Measurements from ENCODE around the gene LDAH. TPM values are rescaled to one million over a fixed set of nuclear protein-coding genes. Genes with fewer than 3 reads are reported as not detected.

LDAH gene
- total and polyA plus RNA-seq, 2 experiments from 2014 or later: 12.1 to 37.5 TPM

GRCh38 chr2:20829861-20830260, 7.0 kb upstream of the LDAH start:
- no peaks in the 10 kb centered on the region for H4K20me1 ChIP-seq (replicated peaks; ENCODE audit: insufficient read depth)
- Mint-ChIP-seq H3K9me3 (peaks cover 9% of the 10 kb centered on the region), H3K4me1 (no peaks in the 10 kb centered on the region), H3K27me3 (ENCODE audit: insufficient read depth, low read depth, poor library complexity) (peaks cover 2% of the 10 kb centered on the region), H3K4me3 (no peak overlapping the region), H3K27ac (no peak overlapping the region), H3K36me3 (ENCODE audit: low read depth) (no peaks in the 10 kb centered on the region)
- 0 out of 2 replicates have a peak, but pooled peaks cover 3% of the 10 kb centered on the region for H3K27me3 ChIP-seq (ENCODE audit: insufficient read depth)
- H3K27ac ChIP-seq (ENCODE audit: low read depth): no peak overlapping the region
- no peaks in the 10 kb centered on the region for H3K79me2 ChIP-seq (replicated peaks; ENCODE audit: insufficient read depth)
- no peaks in the 10 kb centered on the region for H3K9me2 ChIP-seq (ENCODE audit: insufficient read depth)
- TF ChIP-seq REST (IDR thresholded peaks at IDR 0.05; ENCODE audit: unreplicated experiment): no peak
- TF ChIP-seq POLR2AphosphoS5 (IDR thresholded peaks at IDR 0.05; ENCODE audit: low read depth): no peak
- no peak for TF ChIP-seq ZNF462 (CRISPR knock-in tag; IDR thresholded peaks at IDR 0.05)
- TF ChIP-seq ZNF114 (CRISPR knock-in tag; IDR thresholded peaks at IDR 0.05): no peak
- no peak for TF ChIP-seq STAT1 (IDR thresholded peaks at IDR 0.05; ENCODE audit: unreplicated experiment)
- TF ChIP-seq JUNB (IDR thresholded peaks at IDR 0.05; ENCODE audit: unreplicated experiment): no peak
- no peak for TF ChIP-seq NANOG (IDR thresholded peaks at IDR 0.05; ENCODE audit: borderline replicate concordance)
- no peak for TF ChIP-seq ETS1 (IDR thresholded peaks at IDR 0.05)
- TF ChIP-seq CTCF (conservative IDR thresholded peaks at IDR 0.05; ENCODE audit: low read depth in 2 of 2): no peak
- no peak for TF ChIP-seq EZH2 (IDR thresholded peaks at IDR 0.05; ENCODE audit: low read depth, unreplicated experiment)
- no peak for TF ChIP-seq CREB1 (CRISPR knock-in tag; IDR thresholded peaks at IDR 0.05; ENCODE audit: low read depth)
- no peak for TF ChIP-seq ZNF331 (CRISPR knock-in tag; IDR thresholded peaks at IDR 0.05; ENCODE audit: low read depth)
- TF ChIP-seq EZH2phosphoT487 (IDR thresholded peaks at IDR 0.05; ENCODE audit: unreplicated experiment): no peak
- no peak overlapping the region for H3K4me2 ChIP-seq
- H3F3A ChIP-seq (replicated peaks; ENCODE audit: low read depth): no peaks in the 10 kb centered on the region
- ATAC-seq (no peak), DNase-seq (ENCODE audit: low spot score) (no peak)
- H3K4me1 ChIP-seq (ENCODE audit: insufficient read depth): no peaks in the 10 kb centered on the region
- no peak overlapping the region for H3K4me3 ChIP-seq
- no peak overlapping the region for H2AFZ ChIP-seq
- H3K36me3 ChIP-seq (ENCODE audit: insufficient read depth): no peaks in the 10 kb centered on the region

All from GM23338 (cell line).